ENCODE measurements around the gene DTNB.

Gene DTNB

GRCh38 chr2:25421820-25422411 is 251.5 kb downstream of the DTNB start:
- TF ChIP-seq NFIC (IDR thresholded peaks at IDR 0.05), result no peak
- no peak for TF ChIP-seq RAD21 (IDR thresholded peaks at IDR 0.05; ENCODE audit: low read depth)
- TF ChIP-seq YY1 (IDR thresholded peaks at IDR 0.05; ENCODE audit: low read depth), result no peak
- no peak for TF ChIP-seq ZBTB7A (IDR thresholded peaks at IDR 0.05; ENCODE audit: low read depth)
- TF ChIP-seq REST (IDR thresholded peaks at IDR 0.05; ENCODE audit: low read depth), result no peak
- no peak for TF ChIP-seq FOXM1 (IDR thresholded peaks at IDR 0.05; ENCODE audit: borderline replicate concordance, low read depth)
- no peak for TF ChIP-seq CREB1 (IDR thresholded peaks at IDR 0.05; ENCODE audit: low read depth)
- TF ChIP-seq, protein P1, sequence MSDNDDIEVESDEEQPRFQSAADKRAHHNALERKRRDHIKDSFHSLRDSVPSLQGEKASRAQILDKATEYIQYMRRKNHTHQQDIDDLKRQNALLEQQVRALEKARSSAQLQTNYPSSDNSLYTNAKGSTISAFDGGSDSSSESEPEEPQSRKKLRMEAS (IDR thresholded peaks at IDR 0.05), result no peak
- no peak for TF ChIP-seq EGR1 (IDR thresholded peaks at IDR 0.05)
- no peak for TF ChIP-seq TCF12 (IDR thresholded peaks at IDR 0.05; ENCODE audit: low read depth)
- no peak for TF ChIP-seq TAF1 (IDR thresholded peaks at IDR 0.05; ENCODE audit: low read depth)
- no peak for TF ChIP-seq USF1 (IDR thresholded peaks at IDR 0.05)
- no peak for TF ChIP-seq CEBPB (IDR thresholded peaks at IDR 0.05)
- no peak for TF ChIP-seq TEAD4 (IDR thresholded peaks at IDR 0.05)
- no peak for TF ChIP-seq EP300 (IDR thresholded peaks at IDR 0.05; ENCODE audit: borderline replicate concordance)

- TF ChIP-seq TAF1 (IDR thresholded peaks at IDR 0.05; ENCODE audit: low read depth), result no peak
- no peak for TF ChIP-seq CEBPB (IDR thresholded peaks at IDR 0.05)
- TF ChIP-seq NFIC (IDR thresholded peaks at IDR 0.05), result no peak
Observed at GRCh38 chr2:25421289-25421688, 252.1 kb downstream of the DTNB start.

DNA sequence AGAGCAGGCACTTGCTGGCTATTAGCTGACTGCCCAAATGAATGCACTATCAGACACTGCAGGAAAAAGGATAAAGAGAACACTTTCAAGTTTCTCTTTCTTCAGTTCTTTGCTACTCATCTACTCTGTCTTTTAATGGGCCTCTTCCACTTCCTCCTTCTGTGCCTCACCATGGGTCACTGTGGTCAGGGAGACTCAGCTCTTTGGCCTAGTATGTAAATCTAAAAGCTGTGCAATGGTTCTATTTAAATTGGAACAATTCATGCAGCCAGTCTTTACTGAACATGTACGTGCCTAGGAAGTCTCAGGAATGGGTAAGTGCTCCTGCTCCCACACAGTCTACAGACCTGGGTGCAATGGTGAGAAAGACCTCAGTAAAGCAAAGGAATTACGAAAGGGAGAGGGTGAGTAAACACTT is 252.5 kb downstream of the DTNB start:
- no peak for TF ChIP-seq NFIC (IDR thresholded peaks at IDR 0.05)
- TF ChIP-seq USF1 (IDR thresholded peaks at IDR 0.05), result no peak
- no peak for TF ChIP-seq FOXM1 (IDR thresholded peaks at IDR 0.05; ENCODE audit: borderline replicate concordance, low read depth)
- no peak for TF ChIP-seq RAD21 (IDR thresholded peaks at IDR 0.05; ENCODE audit: low read depth)
- TF ChIP-seq TEAD4 (IDR thresholded peaks at IDR 0.05), result no peak
- TF ChIP-seq TAF1 (IDR thresholded peaks at IDR 0.05; ENCODE audit: low read depth), result no peak
- TF ChIP-seq EP300 (IDR thresholded peaks at IDR 0.05; ENCODE audit: borderline replicate concordance), result no peak
- TF ChIP-seq TCF12 (IDR thresholded peaks at IDR 0.05; ENCODE audit: low read depth), result no peak
- TF ChIP-seq ZBTB7A (IDR thresholded peaks at IDR 0.05; ENCODE audit: low read depth), result no peak
- no peak for TF ChIP-seq CREB1 (IDR thresholded peaks at IDR 0.05; ENCODE audit: low read depth)
- TF ChIP-seq, protein P1 (IDR thresholded peaks at IDR 0.05), result no peak
- no peak for TF ChIP-seq YY1 (IDR thresholded peaks at IDR 0.05; ENCODE audit: low read depth)
- no peak for TF ChIP-seq REST (IDR thresholded peaks at IDR 0.05; ENCODE audit: low read depth)
- TF ChIP-seq EGR1 (IDR thresholded peaks at IDR 0.05), result no peak
- no peak for TF ChIP-seq CEBPB (IDR thresholded peaks at IDR 0.05)

GRCh38 chr2:25419678-25420242 is 253.6 kb downstream of the DTNB start:
- TF ChIP-seq TCF12 (IDR thresholded peaks at IDR 0.05; ENCODE audit: low read depth), result no peak
- TF ChIP-seq NFIC (IDR thresholded peaks at IDR 0.05), result no peak
- TF ChIP-seq CREB1 (IDR thresholded peaks at IDR 0.05; ENCODE audit: low read depth), result no peak
- no peak for TF ChIP-seq EGR1 (IDR thresholded peaks at IDR 0.05)
- TF ChIP-seq RAD21 (IDR thresholded peaks at IDR 0.05; ENCODE audit: low read depth), result no peak
- TF ChIP-seq REST (IDR thresholded peaks at IDR 0.05; ENCODE audit: low read depth), result no peak
- TF ChIP-seq ZBTB7A (IDR thresholded peaks at IDR 0.05; ENCODE audit: low read depth), result no peak
- no peak for TF ChIP-seq YY1 (IDR thresholded peaks at IDR 0.05; ENCODE audit: low read depth)
- TF ChIP-seq, protein P1 (IDR thresholded peaks at IDR 0.05), result no peak
- no peak for TF ChIP-seq TEAD4 (IDR thresholded peaks at IDR 0.05)
- TF ChIP-seq EP300 (IDR thresholded peaks at IDR 0.05; ENCODE audit: borderline replicate concordance), result no peak
- TF ChIP-seq TAF1 (IDR thresholded peaks at IDR 0.05; ENCODE audit: low read depth), result no peak
- TF ChIP-seq CEBPB (IDR thresholded peaks at IDR 0.05), result no peak
